GM21515 (cell line): ENCODE results near the gene ILKAP.

Source experiments
- ATAC-seq: cut with Tn5 transposase; IDR thresholded peaks from one replicate; pipeline ENCODE4 v1.9.1; 2021; ENCODE audit not compliant: unreplicated experiment

ILKAP gene

DNA sequence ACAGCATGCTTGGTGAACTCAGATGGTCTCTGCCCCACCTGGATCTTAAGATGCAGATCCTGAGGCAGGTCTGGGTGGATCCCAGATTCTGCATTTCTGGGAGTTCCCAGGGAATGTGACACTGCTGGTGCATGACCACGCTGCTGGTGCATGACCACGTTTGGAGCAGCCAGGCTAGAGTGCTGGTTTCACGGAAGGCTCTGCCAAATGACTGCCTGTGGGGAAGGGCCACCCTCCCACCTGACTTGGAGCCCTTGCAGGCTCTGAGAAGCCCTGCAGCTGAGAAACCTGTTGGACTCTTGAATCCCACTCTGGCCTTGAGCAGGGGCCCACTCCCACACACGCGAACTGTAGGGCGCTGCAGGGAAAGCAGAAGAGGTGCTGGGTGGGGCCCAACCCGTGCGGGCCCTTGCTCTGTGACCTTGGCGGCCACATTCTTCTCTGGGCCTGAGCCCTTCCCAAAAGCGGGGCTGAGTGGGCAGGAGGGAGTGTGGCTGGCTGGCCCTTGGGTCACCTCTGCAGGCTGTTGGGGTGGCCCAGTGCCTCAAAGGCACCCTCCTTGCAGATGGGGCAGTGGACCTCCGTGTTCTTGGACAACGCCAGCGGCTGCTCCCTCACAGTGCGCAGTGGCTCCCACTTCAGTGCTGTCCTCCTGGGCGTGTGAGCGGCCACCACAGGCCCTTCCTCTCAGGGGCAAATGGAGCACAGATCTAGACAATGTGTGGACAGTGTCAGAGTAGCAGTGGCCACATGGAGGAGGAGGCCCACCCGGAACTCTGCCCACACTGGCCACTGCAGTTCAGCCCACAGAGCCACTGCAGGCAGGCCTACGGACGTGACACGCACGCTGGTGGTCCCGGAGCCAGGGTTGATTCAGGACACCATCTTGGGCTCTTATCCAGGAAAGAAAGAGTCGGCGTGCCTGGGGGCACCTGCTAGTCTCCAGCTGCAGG lies 36.8 kb downstream of the ILKAP start:
- ATAC-seq = no peak

DNA sequence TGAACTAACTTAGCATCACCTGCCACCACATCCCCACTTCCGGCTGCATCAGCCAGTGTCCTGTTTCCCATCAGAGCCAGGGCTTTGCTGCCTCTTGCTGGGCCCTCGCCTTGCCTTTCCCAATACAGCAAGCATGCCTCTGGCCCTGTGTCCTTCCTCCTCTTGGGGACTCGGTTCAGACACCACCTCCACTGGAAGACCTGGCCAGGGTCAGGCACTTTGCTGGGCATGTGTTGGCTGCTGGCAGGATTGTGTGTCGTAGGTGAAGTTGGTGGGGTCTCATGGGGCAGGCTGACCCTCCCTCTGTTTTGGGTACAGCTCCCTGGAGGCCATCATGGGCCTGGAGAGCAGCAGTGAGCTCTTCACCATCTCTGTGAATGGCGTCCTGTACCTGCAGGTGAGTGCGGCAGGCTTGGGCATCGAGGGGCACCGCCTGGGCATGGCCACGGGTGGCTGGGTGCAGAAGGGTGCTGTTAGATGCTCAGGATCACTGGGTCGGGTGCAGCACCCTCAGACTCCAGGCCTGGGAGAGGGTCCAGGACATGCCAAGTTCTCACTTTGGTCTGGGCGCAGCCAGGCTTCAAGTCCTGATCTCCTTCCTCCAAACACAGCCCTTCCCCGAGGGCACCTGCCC lies 38.1 kb downstream of the ILKAP start:
- no peak for ATAC-seq

DNA sequence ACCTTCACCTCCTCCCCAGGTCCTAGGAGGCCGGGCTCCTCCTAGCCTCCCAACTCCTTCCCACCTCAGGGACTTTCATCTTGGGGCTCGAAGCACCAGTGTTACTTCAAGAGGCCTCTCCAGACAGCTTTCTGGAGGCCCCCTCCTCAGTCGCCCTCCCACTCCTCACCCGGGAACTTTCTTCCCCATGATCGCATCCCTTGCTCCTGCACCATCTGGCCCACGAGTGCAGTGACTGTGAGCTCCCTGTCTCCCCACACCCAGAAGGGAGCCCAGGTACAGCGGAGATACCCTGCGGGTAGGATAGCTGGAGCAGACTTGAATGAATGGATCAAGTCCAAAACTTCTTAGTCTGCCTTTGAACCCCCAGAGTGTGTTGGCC lies 38.6 kb downstream of the ILKAP start:
- ATAC-seq = no peak

DNA sequence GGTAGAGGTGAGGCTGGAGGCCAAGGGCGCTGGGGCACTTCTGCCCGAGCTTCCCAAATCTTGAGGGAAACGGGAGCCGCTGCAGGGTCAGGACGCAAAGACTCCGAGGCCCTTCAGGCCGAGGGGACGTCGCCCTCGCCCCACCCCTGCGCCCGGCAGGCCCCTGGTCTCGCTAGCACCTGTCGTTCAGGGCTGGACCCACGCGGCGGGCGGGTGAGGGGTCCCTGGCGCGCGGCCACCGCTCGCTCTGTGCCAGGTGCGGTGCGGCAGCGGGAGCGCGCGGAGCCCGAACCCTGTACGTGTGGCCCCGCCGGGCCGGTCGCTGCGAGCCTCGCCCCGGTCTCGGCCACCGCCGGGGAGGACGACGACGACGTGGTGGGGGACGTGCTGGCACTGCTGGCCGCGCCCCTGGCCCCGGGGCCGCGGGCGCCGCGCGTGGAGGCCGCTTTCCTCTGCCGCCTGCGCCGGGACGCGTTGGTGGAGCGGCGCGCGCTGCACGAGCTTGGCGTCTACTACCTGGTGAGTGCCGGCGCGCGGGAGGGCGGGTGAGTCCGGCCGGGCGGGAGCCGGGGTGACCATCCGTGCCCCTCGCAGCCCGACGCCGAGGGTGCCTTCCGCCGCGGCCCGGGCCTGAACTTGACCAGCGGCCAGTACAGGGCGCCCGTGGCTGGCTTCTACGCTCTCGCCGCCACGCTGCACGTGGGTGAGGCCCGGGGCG lies 39.9 kb downstream of the ILKAP start:
- ATAC-seq = no peak

DNA sequence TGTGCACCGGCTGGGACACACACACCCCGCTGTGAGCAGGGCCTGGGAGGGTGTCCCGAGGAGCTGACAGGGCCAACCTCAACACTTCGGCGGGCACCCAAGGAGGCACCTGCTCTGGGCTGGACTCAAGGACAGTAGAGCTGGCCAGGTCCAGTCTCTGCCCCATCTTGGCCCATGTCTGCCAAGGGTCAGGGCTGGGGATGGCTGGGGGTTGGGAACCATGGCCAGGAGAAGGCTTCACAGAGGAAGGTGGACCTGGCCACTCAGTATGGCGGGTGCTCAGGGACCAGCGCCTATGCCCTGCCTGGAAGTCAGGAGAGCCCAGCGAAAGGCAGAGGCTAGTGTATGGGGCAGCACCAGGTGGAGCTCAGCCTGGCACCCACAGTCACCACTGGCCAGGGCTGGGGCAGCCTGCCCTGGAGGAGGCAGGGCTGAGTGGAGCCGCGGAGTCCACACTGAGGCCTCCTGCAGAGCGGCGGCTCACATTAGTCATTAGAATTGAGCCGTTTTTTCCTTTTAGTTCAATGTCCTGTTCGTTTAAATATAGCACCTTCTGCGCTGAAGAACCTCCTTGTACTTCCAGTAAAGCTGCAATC lies 40.6 kb downstream of the ILKAP start:
- no peak for ATAC-seq

DNA sequence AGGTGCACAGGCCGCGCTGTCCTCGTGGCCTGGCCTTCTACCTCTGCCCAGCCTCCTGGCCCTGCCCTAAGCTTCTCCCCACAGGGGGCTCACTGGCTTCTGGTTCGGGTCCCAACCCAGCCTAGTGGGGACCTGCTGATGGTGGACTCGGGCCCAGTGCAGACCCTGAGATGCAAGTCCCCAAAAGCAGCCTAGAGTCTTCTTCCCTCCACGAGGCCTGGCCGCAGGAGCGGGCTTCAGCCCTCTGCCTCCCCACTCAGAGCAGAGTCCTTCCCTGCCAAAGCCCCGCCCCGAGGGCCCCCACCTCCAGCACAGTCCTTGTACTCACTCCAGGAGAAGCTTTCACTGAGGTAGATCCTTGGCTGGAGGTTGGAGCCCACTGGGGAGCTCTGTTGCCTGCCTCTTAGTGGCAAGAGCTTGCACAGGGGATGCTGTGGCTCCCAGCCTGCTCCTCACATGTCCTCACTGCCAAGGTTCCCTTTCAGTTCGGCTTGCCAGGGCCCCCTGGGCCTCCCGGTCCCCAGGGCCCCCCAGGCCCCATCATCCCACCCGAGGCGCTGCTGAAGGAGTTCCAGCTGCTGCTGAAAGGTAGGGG lies 41.1 kb downstream of the ILKAP start:
- ATAC-seq = no peak

DNA sequence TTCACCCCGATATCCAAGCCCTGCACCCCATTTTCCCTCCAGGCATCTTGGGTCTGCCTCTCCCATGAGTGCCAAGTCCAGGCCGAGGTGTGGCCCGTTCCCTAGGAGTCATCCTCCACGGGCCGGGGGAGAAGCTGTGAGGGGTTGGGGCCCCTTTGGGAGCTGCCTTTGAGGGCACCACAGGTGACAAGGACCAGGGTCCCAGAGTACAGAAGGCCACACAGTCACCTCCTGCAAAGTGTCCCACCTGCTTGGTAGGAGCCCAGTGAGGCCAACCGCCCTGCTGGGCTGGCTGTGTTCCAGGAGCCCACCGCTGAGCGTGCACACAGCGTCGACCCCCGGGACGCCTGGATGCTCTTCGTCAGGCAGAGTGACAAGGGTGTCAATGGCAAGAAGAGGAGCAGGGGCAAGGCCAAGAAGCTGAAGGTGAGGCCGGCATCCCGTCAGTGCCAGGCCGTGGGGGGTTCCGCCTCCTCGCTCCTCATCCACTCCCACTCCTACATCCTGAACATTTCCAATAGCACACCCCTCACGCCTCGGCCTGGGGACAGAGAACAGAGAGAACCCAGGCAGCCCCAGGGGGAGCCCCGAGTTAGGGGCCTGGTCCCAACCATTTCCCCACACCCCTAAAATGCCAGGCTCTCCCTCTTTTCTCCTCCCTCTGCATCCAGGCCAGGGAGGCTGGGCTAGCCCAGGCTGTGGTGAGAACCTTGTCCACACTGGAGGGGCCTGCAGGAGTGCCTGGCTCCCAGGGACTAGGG lies 42.0 kb downstream of the ILKAP start:
- ATAC-seq = no peak

DNA sequence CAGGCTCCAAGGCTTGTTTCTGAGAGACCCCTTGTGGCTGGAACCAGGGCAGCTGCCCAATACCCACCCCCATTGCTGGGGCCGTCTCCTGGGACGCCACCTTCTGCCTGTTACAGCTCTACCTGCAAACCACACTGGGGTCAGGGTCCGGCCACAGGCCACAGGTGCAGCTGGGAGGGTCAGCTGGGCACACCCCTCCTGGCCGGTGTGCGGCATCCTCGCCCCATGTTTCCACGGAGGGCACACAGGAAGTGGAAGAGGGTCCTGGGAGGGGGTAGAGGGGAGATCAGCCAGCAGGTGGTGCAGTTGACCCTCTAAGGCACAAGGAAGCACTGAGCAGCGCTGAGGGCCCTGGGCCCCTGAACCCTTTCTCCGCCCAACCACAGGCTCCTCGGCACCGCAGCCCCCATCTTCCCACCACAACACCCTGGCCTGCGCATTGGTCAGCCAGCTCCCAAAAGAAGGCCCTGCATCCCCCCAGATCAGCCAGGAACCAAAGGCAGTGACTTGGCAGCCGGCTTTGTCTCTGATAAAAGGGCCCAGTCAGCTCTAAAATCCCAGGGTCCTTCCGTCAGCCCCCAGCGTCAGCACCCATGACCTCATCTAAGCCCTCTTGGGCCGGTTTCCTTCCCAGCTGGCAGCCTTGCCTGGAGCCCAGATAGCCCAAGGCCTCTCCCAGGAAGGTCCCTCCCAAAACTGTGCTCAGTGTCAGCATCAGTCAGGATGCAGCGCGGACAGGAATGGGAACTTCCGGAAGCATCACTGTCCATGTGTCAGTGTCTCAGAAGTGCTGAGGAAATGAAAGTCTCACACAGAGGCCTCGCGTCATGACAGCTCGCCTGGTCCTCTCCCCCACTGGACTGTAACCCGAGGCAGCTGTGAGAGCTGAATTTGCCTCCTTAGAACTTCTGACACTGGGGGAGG lies 43.0 kb downstream of the ILKAP start:
- no peak for ATAC-seq

DNA sequence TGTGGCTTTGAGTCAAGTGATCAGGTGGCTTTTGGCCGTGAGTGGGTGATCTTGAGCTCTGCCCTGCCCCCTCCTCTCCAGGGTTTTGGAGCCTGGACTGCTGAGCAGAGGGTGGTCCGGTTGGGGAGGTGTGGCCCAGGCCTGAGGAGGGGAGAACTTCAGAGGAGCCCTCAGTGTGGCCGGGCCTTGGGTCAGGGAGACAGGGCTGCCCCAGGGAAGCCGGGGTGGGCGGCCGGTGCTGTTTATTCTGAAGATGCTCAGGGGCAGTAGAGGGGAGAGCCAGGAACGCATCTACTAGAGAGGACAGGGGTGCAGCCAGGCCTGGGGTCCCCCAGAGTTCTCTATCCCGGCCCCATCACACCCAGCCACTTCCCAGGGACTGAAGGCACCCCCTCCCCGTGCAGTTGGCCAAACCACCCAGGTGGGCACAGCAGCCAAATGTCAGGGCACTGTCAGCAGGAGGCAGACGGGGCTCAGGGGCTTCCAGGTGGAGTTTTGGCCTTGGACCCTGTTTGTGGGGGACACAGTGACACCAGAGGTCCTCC lies 43.8 kb downstream of the ILKAP start:
- no peak for ATAC-seq

DNA sequence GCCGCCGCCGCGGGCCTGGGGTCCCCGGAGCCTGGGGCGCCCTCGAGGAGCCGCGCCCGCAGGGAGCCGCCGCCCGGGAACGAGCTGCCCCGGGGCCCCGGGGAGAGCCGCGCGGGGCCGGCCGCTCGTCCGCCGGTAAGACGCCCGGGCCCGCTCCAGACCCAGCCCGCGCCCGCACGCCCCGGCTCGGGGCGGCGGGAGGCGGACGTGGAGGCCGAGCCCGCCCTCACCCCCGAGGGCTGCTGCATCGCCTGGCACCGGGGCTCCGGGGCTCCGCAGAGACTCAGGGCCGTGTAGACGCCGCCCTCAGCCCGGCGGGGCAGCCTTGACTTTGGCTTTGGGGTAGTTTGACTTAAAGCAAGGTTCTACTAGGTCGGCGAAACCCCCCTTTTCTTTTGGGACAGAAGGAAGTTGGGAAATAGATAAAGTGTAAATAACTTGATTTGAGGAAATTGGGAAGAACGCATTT lies 44.4 kb downstream of the ILKAP start:
- ATAC-seq = no peak

DNA sequence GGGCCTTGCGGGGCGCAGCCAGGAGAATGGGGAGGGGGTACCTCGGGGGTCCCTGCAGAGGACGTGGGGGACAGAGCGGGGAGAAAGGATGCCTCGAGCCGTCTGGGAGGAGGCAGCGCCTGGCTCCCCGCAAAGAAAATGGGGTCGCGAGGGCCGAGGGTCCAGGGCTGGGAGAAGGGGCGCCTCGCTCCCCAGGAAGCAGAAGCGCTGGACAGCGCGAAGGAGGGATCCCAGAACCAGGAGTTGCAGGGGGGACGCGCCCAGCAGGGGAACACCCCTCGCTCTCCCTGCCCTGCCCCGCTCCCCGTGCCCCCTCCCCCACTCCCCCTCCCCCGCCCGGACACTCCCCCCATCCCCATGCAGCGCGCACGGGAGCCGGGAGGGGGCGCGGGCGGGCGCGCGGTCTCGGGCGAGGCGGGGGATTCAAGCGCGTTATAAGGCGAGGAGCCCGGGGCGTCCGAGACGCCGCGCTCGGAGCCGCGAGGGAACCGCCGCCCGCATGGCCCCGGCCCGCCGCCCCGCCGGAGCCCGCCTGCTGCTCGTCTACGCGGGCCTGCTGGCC lies 44.9 kb downstream of the ILKAP start, which contains the start of gene ERFE:
Gene ERFE, plus strand, starts transcription at position 462 of the 562 bp plus-strand sequence. Its CDS starts 38 bp downstream, at position 500.
- ATAC-seq = no peak

DNA sequence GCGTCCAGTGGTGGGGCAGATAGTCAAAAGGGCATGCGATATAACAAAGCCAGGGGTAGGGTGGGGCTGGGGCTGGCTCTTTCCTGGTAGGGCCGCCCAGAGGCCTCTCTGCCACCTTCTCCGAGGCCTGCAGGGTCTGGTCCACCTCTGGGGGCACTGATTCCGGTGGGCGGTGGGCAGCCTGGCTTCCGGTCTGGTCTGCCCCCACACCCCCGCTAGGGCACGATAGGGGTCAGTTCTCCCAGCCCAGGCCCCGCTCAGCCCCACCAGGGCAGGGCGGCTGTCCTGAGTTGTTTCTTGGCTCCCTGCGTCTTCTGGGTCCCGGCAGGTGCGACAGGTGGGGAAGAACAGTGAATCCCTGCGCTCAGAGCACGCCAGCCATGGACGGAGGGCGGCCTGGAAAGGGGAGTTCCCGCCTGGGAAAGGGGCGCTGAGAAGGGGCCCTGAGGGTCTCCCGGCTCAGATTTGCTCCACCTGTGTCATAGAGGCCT lies 45.4 kb downstream of the ILKAP start:
- no peak for ATAC-seq

DNA sequence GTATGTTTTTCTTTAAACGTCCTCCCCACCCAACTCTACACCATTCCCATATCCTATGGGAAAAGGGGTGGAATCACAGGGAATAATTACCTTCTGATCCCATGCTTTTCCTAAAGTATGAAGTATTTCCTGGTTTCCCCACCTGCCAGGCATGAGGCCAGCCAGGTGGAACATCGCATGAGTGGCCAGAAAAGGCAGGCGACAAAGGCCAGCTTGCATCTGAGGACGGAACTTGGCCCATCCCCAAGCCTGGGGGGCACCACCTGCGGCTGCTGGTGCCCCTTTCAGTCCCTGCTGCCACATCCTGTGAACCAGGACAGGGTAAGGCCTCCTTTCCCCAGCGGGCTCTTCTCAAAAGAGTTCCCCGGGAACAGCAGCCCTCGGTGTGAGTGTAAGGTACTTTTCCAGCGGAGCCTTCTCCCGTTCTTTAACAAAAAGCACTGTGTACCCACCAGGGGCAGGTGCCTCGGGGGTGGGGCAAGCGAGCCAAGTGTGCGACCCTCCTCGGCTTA lies 45.9 kb downstream of the ILKAP start:
- no peak for ATAC-seq

DNA sequence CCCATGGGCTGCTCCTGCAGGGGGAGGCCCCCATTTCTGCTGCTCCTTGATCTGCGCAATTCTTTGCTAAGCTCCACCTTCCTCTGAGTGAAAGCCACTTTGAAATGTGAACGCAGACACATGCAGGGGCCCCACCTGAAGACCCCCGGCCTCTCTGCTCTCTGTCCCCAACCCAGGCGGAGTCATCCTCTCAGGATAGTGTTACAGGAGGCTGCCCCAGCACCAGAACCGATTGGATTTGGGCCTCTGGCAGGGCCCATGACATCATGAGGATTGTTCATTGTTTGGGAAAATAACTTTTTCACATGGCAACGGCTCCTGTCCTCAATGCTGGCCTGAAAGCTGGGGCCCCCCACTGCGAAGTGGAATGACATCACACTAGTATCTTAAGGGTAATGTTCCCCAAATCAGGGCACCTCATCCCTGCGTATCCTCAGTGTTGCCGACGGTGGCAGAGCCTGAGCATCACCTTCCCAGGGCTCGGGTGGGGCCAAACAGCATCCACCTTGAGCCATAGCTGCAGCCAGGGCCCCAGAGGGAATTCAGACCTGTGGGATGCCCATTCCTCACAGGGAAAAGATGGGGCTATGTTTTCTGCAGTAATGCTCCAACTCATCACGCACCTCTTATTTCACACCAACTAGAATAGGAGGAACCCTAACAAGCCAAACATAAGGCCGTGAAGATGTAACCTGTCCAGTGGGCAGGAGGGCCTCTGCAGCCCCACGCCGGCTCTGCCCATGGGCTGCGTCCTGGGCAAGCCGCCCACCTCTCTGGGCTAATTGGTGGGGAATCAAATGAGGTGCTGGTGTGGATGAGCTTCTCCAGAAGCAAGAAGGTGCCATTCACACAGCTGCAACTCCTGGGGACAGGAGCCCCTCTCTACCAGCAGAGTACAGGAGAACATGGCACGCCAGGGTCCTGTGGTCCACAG lies 47.5 kb downstream of the ILKAP start:
- no peak for ATAC-seq

DNA sequence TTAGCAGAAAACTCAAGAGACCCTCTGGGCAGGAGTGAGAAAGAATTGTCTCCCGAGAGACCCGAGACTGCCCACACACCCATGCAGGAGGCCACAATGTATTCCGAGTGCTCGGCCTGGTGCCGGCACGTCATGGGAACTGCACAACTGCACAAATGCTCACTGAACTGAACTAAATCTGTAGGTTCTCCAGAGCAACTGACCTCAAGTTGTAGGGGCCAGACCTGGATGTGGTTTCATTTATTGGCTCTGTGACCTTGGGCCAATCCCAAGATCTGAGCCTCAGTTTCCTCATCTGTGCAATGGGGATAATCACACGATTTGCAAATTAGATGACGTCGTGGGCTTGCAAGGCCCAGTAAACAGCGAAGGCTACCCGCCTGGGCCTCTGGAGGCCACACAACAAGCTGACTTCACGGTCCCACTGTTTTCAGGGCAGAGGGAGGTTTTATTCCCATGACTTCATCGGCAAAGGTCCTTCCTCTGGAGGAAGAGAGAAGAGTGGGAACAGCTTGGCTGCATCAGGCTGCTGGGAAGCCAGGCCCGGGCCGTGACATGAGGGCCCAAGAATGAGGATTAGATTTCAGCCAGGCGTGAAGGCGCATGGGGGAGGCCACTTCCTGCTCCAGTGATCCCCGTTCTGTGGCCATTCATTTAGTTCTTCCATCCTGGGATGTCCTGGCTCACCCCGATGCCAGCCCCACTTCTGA lies 48.3 kb downstream of the ILKAP start:
- ATAC-seq = no peak

DNA sequence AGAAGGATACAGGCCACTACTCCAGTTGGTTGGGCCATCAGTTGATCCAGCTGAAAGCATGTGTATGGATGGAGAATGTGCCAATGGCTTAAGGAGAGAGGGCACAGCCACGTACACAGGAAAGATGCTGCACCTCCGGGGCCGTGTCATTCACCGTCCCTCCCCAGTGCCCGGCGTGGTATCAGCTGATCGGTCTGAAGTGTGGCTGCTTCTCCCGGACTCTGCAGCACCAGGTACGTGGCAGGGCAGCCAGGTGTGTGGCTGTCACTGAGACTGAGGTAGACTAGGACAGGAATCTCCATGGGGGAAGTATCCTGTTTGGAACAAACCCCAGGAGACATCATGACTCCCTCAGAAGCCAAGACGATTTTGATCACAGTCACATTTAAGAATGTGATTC lies 48.9 kb downstream of the ILKAP start:
- ATAC-seq = no peak
